SK-N-MC (cell line): ENCODE data around the gene ITGB1.

Experiments used
- FOXP2 ChIP-seq: optimal IDR thresholded peaks from 2 replicates; pipeline ENCODE3; 2011; ENCODE audit warnings: mild to moderate bottlenecking, moderate library complexity; ENCODE audit not compliant: insufficient read depth; ENCODE audit errors: extremely low read length, control extremely low read depth
- POLR2AphosphoS5 ChIP-seq: IDR thresholded peaks from 2 replicates; pipeline ENCODE4 v1.6.1; 2012; ENCODE audit warnings: mild to moderate bottlenecking, low read depth, low read length, borderline replicate concordance

DNA sequence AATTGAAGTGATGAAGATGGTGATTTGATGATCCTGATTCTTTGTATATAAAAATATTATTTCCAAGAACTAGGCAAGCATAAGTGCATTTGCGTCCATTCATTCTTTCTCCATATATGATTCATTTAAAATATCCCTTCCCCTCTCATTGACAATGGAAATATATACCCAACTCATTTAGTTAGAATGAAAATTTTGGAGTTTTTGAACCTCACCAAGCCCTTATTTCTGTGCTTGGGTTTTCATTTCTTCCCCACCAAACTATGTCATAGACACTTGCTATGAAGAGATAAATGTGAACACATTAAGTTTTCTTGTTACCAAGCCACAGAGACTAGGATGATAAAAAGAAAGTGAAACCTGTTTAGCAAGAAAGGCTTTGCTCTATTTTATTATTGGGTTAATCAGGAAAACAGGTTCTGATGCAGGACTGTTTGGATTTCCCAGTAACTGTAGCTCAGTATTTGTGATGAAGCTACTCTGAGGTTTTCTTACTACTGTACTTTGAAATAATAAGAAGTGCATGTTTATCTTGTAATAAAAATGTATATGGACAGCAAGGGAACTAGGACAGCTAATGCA lies 68.3 kb downstream of the ITGB1 start:
- TF ChIP-seq FOXP2 (no peak), POLR2AphosphoS5 (no peak)
